H1 (cell line): Measurements from ENCODE around the gene RNF32.

Source experiments
- CREB1 ChIP-seq: IDR thresholded peaks from 2 replicates; pipeline ENCODE4 v1.6.1; 2012; ENCODE audit warnings: inconsistent platforms
- CTCF ChIP-seq, 3 experiments: IDR thresholded peaks; 1 replicate in 2 of 3; 2 replicates in 1 of 3; pipeline versions ENCODE4 v1.5.1 to v1.6.1; 2011; ENCODE audit warnings: low read length in 3 of 3, mild to moderate bottlenecking in 3 of 3, inconsistent platforms in 2 of 3, low read depth in 1 of 3, moderate library complexity in 1 of 3; ENCODE audit not compliant: insufficient read depth in 1 of 3; ENCODE audit errors: control extremely low read depth in 1 of 3
- EGR1 ChIP-seq: IDR thresholded peaks from 2 replicates; pipeline ENCODE4 v1.6.1; 2011; ENCODE audit warnings: low read depth, low read length, borderline replicate concordance
- EZH2 ChIP-seq: fragments of 200-600 bp; sonication (generic); IDR thresholded peaks from 2 replicates; pipeline ENCODE4 v1.7.1; 2012; ENCODE audit warnings: low read depth, mild to moderate bottlenecking, moderate library complexity, low read length, inconsistent platforms; ENCODE audit not compliant: severe bottlenecking
- JUND ChIP-seq: IDR thresholded peaks from 2 replicates; pipeline ENCODE4 v1.6.1; 2011; ENCODE audit warnings: mild to moderate bottlenecking, improper control_type of control experiment, low read length
- KDM1A ChIP-seq: fragments of 200-600, 300-600 bp; sonication (generic); IDR thresholded peaks from 2 replicates; pipeline ENCODE4 v1.7.1; 2016; ENCODE audit warnings: mild to moderate bottlenecking, low read length, borderline replicate concordance
- PHF8 ChIP-seq: fragments of 200-600 bp; sonication (generic); conservative IDR thresholded peaks from 2 replicates; pipeline ENCODE4 v1.7.1; 2012; ENCODE audit warnings: low read depth, mild to moderate bottlenecking, inconsistent platforms, low read length, moderate library complexity
- POLR2A ChIP-seq, 2 experiments: IDR thresholded peaks; 1 replicate in 1 of 2; 2 replicates in 1 of 2; pipeline ENCODE4 v1.6.1; 2011; ENCODE audit warnings: low read depth in 2 of 2, low read length in 2 of 2, mild to moderate bottlenecking in 2 of 2; ENCODE audit errors: control extremely low read depth in 1 of 2
- RAD21 ChIP-seq, 2 experiments: IDR thresholded peaks in 1 of 2; conservative IDR thresholded peaks in 1 of 2; 2 replicates each; pipeline ENCODE4 v1.6.1; 2011; ENCODE audit warnings: low read depth in 2 of 2, low read length in 2 of 2, improper control_type of control experiment in 1 of 2, inconsistent platforms in 1 of 2, mild to moderate bottlenecking in 1 of 2, moderate library complexity in 1 of 2
- RXRA ChIP-seq: IDR thresholded peaks from 2 replicates; pipeline ENCODE4 v1.6.1; 2011; ENCODE audit warnings: low read depth, mild to moderate bottlenecking, low read length, moderate library complexity; ENCODE audit not compliant: insufficient read depth

GRCh38 chr7:156722043-156722826, 81.7 kb downstream of the RNF32 start:
- TF ChIP-seq POLR2A (IDR thresholded peaks at IDR 0.05; ENCODE audit: control extremely low read depth in 1 of 2, low read depth in 2 of 2, low read length in 2 of 2) (no peak), EZH2 (no peak), CTCF (IDR thresholded peaks at IDR 0.05; ENCODE audit: control extremely low read depth in 1 of 3, insufficient read depth in 1 of 3, low read depth in 1 of 3, low read length in 3 of 3) (no peak), PHF8 (no peak), KDM1A (no peak), CREB1 (no peak), JUND (no peak), EGR1 (no peak), RAD21 (IDR thresholded peaks at IDR 0.05 in 1 of 2, conservative IDR thresholded peaks at IDR 0.05 in 1 of 2; ENCODE audit: low read depth in 2 of 2, low read length in 2 of 2) (no peak), RXRA (no peak)
